Keratinocyte (primary cell): ENCODE results near the gene TMEM254. TPM values are rescaled to one million over a fixed set of nuclear protein-coding genes. Genes with fewer than 3 reads are reported as not detected.

ENCODE experiments used
- DNase-seq: peaks from one replicate; pipeline ENCODE4 v3.0.0-alpha.2; 2011; ENCODE audit warnings: low read depth, missing footprints, low spot score
- FAIRE-seq: peaks from 2 replicates; lab custom pipeline; 2011; peaks lifted over from hg19 to GRCh38; lab: Jason Lieb, UNC
- H2AFZ ChIP-seq: 2 replicates; pipeline ENCODE4 v1.6.0; 2012; ENCODE audit warnings: low read length, control low read depth, inconsistent platforms; ENCODE audit not compliant: control insufficient read depth
- H3K27ac ChIP-seq: 2 replicates; pipeline ENCODE4 v1.5.1; 2011; ENCODE audit warnings: low read length; ENCODE audit not compliant: control insufficient read depth, insufficient read depth
- H3K27me3 ChIP-seq: 3 replicates; pipeline ENCODE4 v1.6.0; 2011; ENCODE audit warnings: low read length; ENCODE audit not compliant: control insufficient read depth, insufficient read depth; ENCODE audit errors: extremely low read depth
- H3K36me3 ChIP-seq, 2 experiments: 2 replicates in 1 of 2; 3 replicates in 1 of 2; pipeline ENCODE4 v1.5.1; 2011; ENCODE audit warnings: low read length in 2 of 2, mild to moderate bottlenecking in 1 of 2; ENCODE audit not compliant: control insufficient read depth in 2 of 2, insufficient read depth in 2 of 2; ENCODE audit errors: extremely low read depth in 1 of 2
- H3K4me1 ChIP-seq: 3 replicates; pipeline ENCODE4 v1.5.1; 2011; ENCODE audit warnings: low read length; ENCODE audit not compliant: control insufficient read depth, insufficient read depth; ENCODE audit errors: extremely low read depth
- H3K4me2 ChIP-seq: 3 replicates; pipeline ENCODE4 v1.6.0; 2011; ENCODE audit warnings: low read depth, low read length; ENCODE audit not compliant: control insufficient read depth, insufficient read depth; ENCODE audit errors: extremely low read depth
- H3K4me3 ChIP-seq, 3 experiments: fragments of 200-600 bp in 1 of 3; sonication (generic) in 1 of 3; 2 replicates in 2 of 3; 3 replicates in 1 of 3; pipeline ENCODE4 v1.5.1; 2011 to 2016; ENCODE audit warnings: low read length in 3 of 3, mild to moderate bottlenecking in 3 of 3, control low read depth in 2 of 3, inconsistent platforms in 1 of 3, low read depth in 1 of 3, mixed read lengths in 1 of 3, mixed run types in 1 of 3, moderate library complexity in 1 of 3; ENCODE audit not compliant: control insufficient read depth in 2 of 3, insufficient read depth in 2 of 3; ENCODE audit errors: extremely low read depth in 1 of 3
- H3K79me2 ChIP-seq: 2 replicates; pipeline ENCODE4 v1.6.0; 2012; ENCODE audit warnings: low read length; ENCODE audit not compliant: control insufficient read depth, insufficient read depth
- H3K9ac ChIP-seq: 3 replicates; pipeline ENCODE4 v1.6.0; 2011; ENCODE audit warnings: low read length; ENCODE audit not compliant: control insufficient read depth, insufficient read depth; ENCODE audit errors: extremely low read depth
- H3K9me1 ChIP-seq: 3 replicates; pipeline ENCODE4 v1.6.0; 2011; ENCODE audit warnings: low read length; ENCODE audit not compliant: control insufficient read depth, insufficient read depth; ENCODE audit errors: extremely low read depth
- H3K9me3 ChIP-seq: 2 replicates; pipeline ENCODE4 v1.5.1; 2012; ENCODE audit warnings: low read depth, low read length; ENCODE audit not compliant: control insufficient read depth
- H4K20me1 ChIP-seq: 3 replicates; pipeline ENCODE4 v1.6.0; 2011; ENCODE audit warnings: low read length; ENCODE audit not compliant: control insufficient read depth, insufficient read depth; ENCODE audit errors: extremely low read depth
- CTCF ChIP-seq, 3 experiments: IDR thresholded peaks in 1 of 3; conservative IDR thresholded peaks in 1 of 3; optimal IDR thresholded peaks in 1 of 3; 2 replicates in 2 of 3; 3 replicates in 1 of 3; pipeline versions ENCODE3 to v1.5.1; 2011; ENCODE audit warnings: low read length in 3 of 3, mild to moderate bottlenecking in 3 of 3, moderate library complexity in 2 of 3, control low read depth in 1 of 3, inconsistent platforms in 1 of 3; ENCODE audit not compliant: insufficient read depth in 2 of 3; ENCODE audit errors: extremely low read depth in 1 of 3
- EZH2 ChIP-seq: IDR thresholded peaks from one replicate; pipeline ENCODE4 v1.6.1; 2012; ENCODE audit warnings: inconsistent platforms, mild to moderate bottlenecking, low read length, moderate library complexity
- dilution Hi-C: fragments of 300-500 bp; cut with MboI; formaldehyde crosslinking; loops from one replicate; pipeline ENCODE4 v1.7.0; 2020; ENCODE audit warnings: low sequenced_read_pairs; ENCODE audit not compliant: extremely low pct_ligation_motif_present
- polyA plus RNA-seq, 5 experiments: library from polyadenylated mRNA; depleted of rRNA in 3 of 5; stranded (reverse) in 3 of 5; stranded (forward) in 1 of 5; unstranded in 1 of 5; fragments of >200 nt; gene quantifications; 1 replicate in 1 of 5; 2 replicates in 3 of 5; 3 replicates in 1 of 5; pipeline versions ENCODE4 v1.2.1 to v1.2.3, GENCODE V29; 2011 to 2012; ENCODE audit warnings: missing spikeins in 2 of 5, low read depth in 1 of 5, low replicate concordance in 1 of 5

The TMEM254 gene
- polyA plus RNA-seq, 1 donor (not counting 4 experiments of a cell fraction or from before 2014, with no cell fraction given): 34.0 TPM

GRCh38 chr10:80075781-80076180, 2.7 kb upstream of the TMEM254 start:
- DNase-seq (no peak), FAIRE-seq (no peak)
- no peak overlapping the region for H2AFZ ChIP-seq
- no peak overlapping the region for H3K4me3 ChIP-seq
- H3K9me1 ChIP-seq: no peaks in the 10 kb centered on the region
- H3K9ac ChIP-seq: no peak overlapping the region
- peaks cover 9% of the 10 kb centered on the region for H3K4me1 ChIP-seq
- no peaks in the 10 kb centered on the region for H3K27me3 ChIP-seq
- no peaks in the 10 kb centered on the region for H3K9me3 ChIP-seq
- H3K36me3 ChIP-seq: no peaks in the 10 kb centered on the region
- dilution Hi-C loops: no loop called here
- no peaks in the 10 kb centered on the region for H4K20me1 ChIP-seq
- H3K27ac ChIP-seq: no peak overlapping the region
- TF ChIP-seq EZH2: no peak
- TF ChIP-seq CTCF (optimal IDR thresholded peaks at IDR 0.05 in 1 of 3, IDR thresholded peaks at IDR 0.05 in 1 of 3, conservative IDR thresholded peaks at IDR 0.05 in 1 of 3; ENCODE audit: extremely low read depth in 1 of 3, insufficient read depth in 2 of 3, low read length in 3 of 3): no peak
- no peak overlapping the region for H3K4me2 ChIP-seq
- peaks cover 3% of the 10 kb centered on the region for H3K79me2 ChIP-seq

- Histone ChIP-seq H3K79me2 (peaks cover 3% of the 10 kb centered on the region), H4K20me1 (no peaks in the 10 kb centered on the region), H3K36me3 (no peaks in the 10 kb centered on the region), H3K4me2 (peak overlapping the region; percentile 98), H3K4me1 (peaks cover 25% of the 10 kb centered on the region), H3K27ac (peak overlapping the region; percentile 93), H3K9me1 (no peaks in the 10 kb centered on the region), H3K27me3 (no peaks in the 10 kb centered on the region), H3K4me3 (peak overlapping the region; percentile 72 to 99 (median 92)), H2AFZ (peak overlapping the region; percentile 98), H3K9me3 (no peaks in the 10 kb centered on the region), H3K9ac (peak overlapping the region; percentile 89)
- FAIRE-seq (no peak), DNase-seq (no peak)
- TF ChIP-seq EZH2 (no peak), CTCF (optimal IDR thresholded peaks at IDR 0.05 in 1 of 3, IDR thresholded peaks at IDR 0.05 in 1 of 3, conservative IDR thresholded peaks at IDR 0.05 in 1 of 3; ENCODE audit: extremely low read depth in 1 of 3, insufficient read depth in 2 of 3, low read length in 3 of 3) (no peak)
- dilution Hi-C loops: no loop called here
Observed at GRCh38 chr10:80077869-80078447, 507 bp upstream of the TMEM254 start.
